ENCODE results near the gene TTK.
"Not testable (repeated sequence)": the region's sequence is repeated elsewhere in the genome, so short reads cannot be mapped to it uniquely, and the experiment has no call there.

TTK gene

GRCh38 chr6:80022803-80023202, 18.4 kb downstream of the TTK start:
- no peak for DNase-seq

DNA sequence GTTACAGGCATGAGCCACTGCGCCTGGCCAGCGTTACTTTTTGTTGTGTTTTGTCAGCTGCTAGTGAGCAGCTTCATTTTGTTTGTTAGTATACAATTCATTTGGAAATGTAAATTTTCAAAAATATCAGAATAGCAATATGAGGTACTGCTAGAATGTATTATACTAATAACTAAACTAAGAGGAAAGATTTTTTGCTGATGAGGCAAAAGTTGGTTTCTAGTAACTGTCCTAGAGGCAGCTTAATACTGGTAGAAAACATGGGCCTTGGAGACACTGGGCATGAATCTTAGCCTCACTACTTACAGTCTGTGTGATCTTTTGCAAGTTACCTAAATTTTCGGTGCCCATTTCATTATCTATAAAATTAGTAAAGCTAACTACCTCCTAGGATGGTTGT, 24.1 kb downstream of the TTK start:
- DNase-seq = no peak

DNA sequence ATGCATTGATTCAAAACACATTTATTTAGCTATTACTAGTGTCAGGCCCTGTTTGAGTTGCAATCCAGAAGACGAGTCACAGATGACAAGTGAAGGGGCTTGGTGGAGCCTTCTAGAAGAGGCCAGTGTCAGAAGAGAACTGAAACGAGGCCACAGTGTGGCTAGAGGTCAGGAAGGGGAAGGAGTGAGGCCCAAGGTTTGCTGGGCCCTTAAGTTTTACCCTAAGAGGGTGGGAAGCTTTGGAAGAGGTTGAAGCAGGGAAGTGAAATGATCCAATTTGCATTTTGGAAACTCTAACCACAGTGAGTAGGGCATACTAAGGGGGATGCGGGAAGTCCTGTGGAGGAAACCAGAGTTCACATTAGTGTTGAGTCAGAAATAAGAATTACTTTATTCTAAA, 25.0 kb downstream of the TTK start:
- no peak for DNase-seq

- not testable (repeated sequence) for DNase-seq
These were observed 43.8 kb downstream of the TTK start for GRCh38 chr6:80048220-80048619.

GRCh38 chr6:80060774-80061173, 56.3 kb downstream of the TTK start:
- no peak for DNase-seq

DNA sequence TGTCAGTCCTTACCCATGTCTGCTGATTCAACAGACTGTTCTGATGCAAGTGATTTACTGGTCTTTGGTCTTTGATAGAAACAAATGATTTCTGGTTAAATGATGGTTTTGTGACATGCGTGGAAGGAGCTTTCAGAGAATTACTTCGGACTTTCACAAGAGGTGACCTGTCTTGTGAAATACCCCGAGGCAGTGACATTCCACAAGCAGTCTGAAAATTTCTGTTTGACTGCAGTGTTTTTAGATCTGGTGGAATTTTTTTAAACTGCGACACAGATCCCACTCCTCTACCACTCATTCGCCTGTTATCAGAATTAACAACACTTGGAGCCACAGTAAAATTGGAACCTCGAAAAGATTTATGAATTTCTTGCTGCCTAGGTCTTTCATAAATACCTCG, 63.7 kb downstream of the TTK start:
- not testable (repeated sequence) for DNase-seq

- not testable (repeated sequence) for DNase-seq
These were observed 66.0 kb downstream of the TTK start for GRCh38 chr6:80070431-80070830.

DNA sequence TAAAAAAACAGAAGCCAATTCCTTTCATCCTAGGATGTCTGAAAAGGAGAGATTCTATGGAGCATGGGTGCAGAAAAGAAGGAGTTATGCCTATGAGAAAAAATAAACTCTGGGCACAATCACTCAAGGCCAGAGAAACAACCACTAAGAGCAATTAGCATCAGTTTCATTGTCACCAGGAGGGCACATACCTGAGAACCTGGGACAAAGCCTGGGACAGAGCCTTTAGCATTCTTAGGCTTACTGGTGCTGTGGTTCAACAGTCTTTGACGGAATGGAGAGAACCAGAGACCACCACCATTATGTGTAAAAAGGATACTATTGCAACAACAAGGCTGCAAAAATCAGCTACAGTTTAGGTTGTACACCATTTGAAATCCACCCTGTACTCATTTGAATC, 72.6 kb downstream of the TTK start:
- DNase-seq = no peak

GRCh38 chr6:80088637-80089036, 84.2 kb downstream of the TTK start:
- DNase-seq = no peak

- DNase-seq = no peak
These were observed 87.1 kb downstream of the TTK start for GRCh38 chr6:80091506-80091905.

Data from NCI-H2107 (cell line).